ENCODE results near the gene DNASE1L1.

Gene DNASE1L1

GRCh38 chrX:154448484-154448883, 39.4 kb upstream of the DNASE1L1 start:
- H3K4me3 ChIP-seq (ENCODE audit: insufficient read length, low read depth), result no peak overlapping the region
- no peaks in the 10 kb centered on the region for H3K4me1 ChIP-seq (ENCODE audit: insufficient read depth, insufficient read length)
- no peak for DNase-seq (ENCODE audit: low read depth, low spot score)
- H3K36me3 ChIP-seq (ENCODE audit: insufficient read depth, insufficient read length, low read length), result peaks cover 43% of the 10 kb centered on the region
- no peak for TF ChIP-seq ZNF274 (IDR thresholded peaks at IDR 0.05; ENCODE audit: low read depth, low read length)
- H3K9ac ChIP-seq (ENCODE audit: insufficient read length, low read depth), result no peak overlapping the region
- H3K9me3 ChIP-seq (ENCODE audit: insufficient read depth, low read length), result no peaks in the 10 kb centered on the region
- no peaks in the 10 kb centered on the region for H3K27me3 ChIP-seq (ENCODE audit: insufficient read depth, insufficient read length)

GRCh38 chrX:154446430-154446829, 37.4 kb upstream of the DNASE1L1 start:
- DNase-seq (ENCODE audit: low read depth, low spot score), result no peak
- no peaks in the 10 kb centered on the region for H3K27me3 ChIP-seq (ENCODE audit: insufficient read depth, insufficient read length)

GRCh38 chrX:154445776-154446175, 36.7 kb upstream of the DNASE1L1 start:
- H3K4me3 ChIP-seq (ENCODE audit: insufficient read length, low read depth), result no peak overlapping the region
- TF ChIP-seq YY1 (IDR thresholded peaks at IDR 0.05; ENCODE audit: insufficient read depth, insufficient read length) (no peak), ZNF274 (IDR thresholded peaks at IDR 0.05; ENCODE audit: low read depth, low read length) (no peak), SUZ12 (IDR thresholded peaks at IDR 0.05; ENCODE audit: extremely low read depth, insufficient read depth, insufficient read length) (no peak)
- H3K36me3 ChIP-seq (ENCODE audit: insufficient read depth, insufficient read length, low read length), result peaks cover 57% of the 10 kb centered on the region
- H3K4me1 ChIP-seq (ENCODE audit: insufficient read depth, insufficient read length), result no peaks in the 10 kb centered on the region
- no peaks in the 10 kb centered on the region for H3K27me3 ChIP-seq (ENCODE audit: insufficient read depth, insufficient read length)
- H3K9me3 ChIP-seq (ENCODE audit: insufficient read depth, low read length), result no peaks in the 10 kb centered on the region
- DNase-seq (ENCODE audit: low read depth, low spot score), result no peak
- H3K9ac ChIP-seq (ENCODE audit: insufficient read length, low read depth), result no peak overlapping the region

More at GRCh38 chrX:154446430-154446829, 37.4 kb upstream of the DNASE1L1 start:
- no peaks in the 10 kb centered on the region for H3K4me1 ChIP-seq (ENCODE audit: insufficient read depth, insufficient read length)
- H3K4me3 ChIP-seq (ENCODE audit: insufficient read length, low read depth), result no peak overlapping the region
- TF ChIP-seq ZNF274 (IDR thresholded peaks at IDR 0.05; ENCODE audit: low read depth, low read length) (no peak), SUZ12 (IDR thresholded peaks at IDR 0.05; ENCODE audit: extremely low read depth, insufficient read depth, insufficient read length) (no peak), YY1 (IDR thresholded peaks at IDR 0.05; ENCODE audit: insufficient read depth, insufficient read length) (no peak)
- H3K9ac ChIP-seq (ENCODE audit: insufficient read length, low read depth), result no peak overlapping the region
- no peaks in the 10 kb centered on the region for H3K9me3 ChIP-seq (ENCODE audit: insufficient read depth, low read length)
- H3K36me3 ChIP-seq (ENCODE audit: insufficient read depth, insufficient read length, low read length), result peaks cover 54% of the 10 kb centered on the region

GRCh38 chrX:154444755-154445246, 35.7 kb upstream of the DNASE1L1 start:
- Histone ChIP-seq H3K27me3 (ENCODE audit: insufficient read depth, insufficient read length) (no peaks in the 10 kb centered on the region), H3K36me3 (ENCODE audit: insufficient read depth, insufficient read length, low read length) (peaks cover 59% of the 10 kb centered on the region), H3K4me3 (ENCODE audit: insufficient read length, low read depth) (peak overlapping the region; percentile 28), H3K9me3 (ENCODE audit: insufficient read depth, low read length) (no peaks in the 10 kb centered on the region), H3K4me1 (ENCODE audit: insufficient read depth, insufficient read length) (no peaks in the 10 kb centered on the region), H3K9ac (ENCODE audit: insufficient read length, low read depth) (peak overlapping the region; percentile 80)
- no peak for TF ChIP-seq YY1 (IDR thresholded peaks at IDR 0.05; ENCODE audit: insufficient read depth, insufficient read length)
- no peak for TF ChIP-seq ZNF274 (IDR thresholded peaks at IDR 0.05; ENCODE audit: low read depth, low read length)
- TF ChIP-seq SUZ12 (IDR thresholded peaks at IDR 0.05; ENCODE audit: extremely low read depth, insufficient read depth, insufficient read length), result no peak
- DNase-seq (ENCODE audit: low read depth, low spot score), result no peak

GRCh38 chrX:154443992-154444754, 35.1 kb upstream of the DNASE1L1 start, which contains the start of gene FAM50A:
Gene FAM50A, plus strand, starts transcription at chrX:154444141. Its CDS starts 95 bp downstream, at chrX:154444236.
- DNase-seq (ENCODE audit: low read depth, low spot score), result no peak
- Histone ChIP-seq H3K4me1 (ENCODE audit: insufficient read depth, insufficient read length) (no peaks in the 10 kb centered on the region), H3K9me3 (ENCODE audit: insufficient read depth, low read length) (no peaks in the 10 kb centered on the region), H3K4me3 (ENCODE audit: insufficient read length, low read depth) (peak within 1 kb of the TSS; percentile 28), H3K36me3 (ENCODE audit: insufficient read depth, insufficient read length, low read length) (peaks cover 58% of the 10 kb centered on the region), H3K9ac (ENCODE audit: insufficient read length, low read depth) (peak within 1 kb of the TSS; percentile 80), H3K27me3 (ENCODE audit: insufficient read depth, insufficient read length) (no peaks in the 10 kb centered on the region)
- TF ChIP-seq SUZ12 (IDR thresholded peaks at IDR 0.05; ENCODE audit: extremely low read depth, insufficient read depth, insufficient read length), result no peak
- TF ChIP-seq ZNF274 (IDR thresholded peaks at IDR 0.05; ENCODE audit: low read depth, low read length), result no peak
- TF ChIP-seq YY1 (IDR thresholded peaks at IDR 0.05; ENCODE audit: insufficient read depth, insufficient read length), result no peak

- Histone ChIP-seq H3K27me3 (ENCODE audit: insufficient read depth, insufficient read length) (no peaks in the 10 kb centered on the region), H3K4me1 (ENCODE audit: insufficient read depth, insufficient read length) (no peaks in the 10 kb centered on the region), H3K9ac (ENCODE audit: insufficient read length, low read depth) (peak overlapping the region; percentile 10), H3K9me3 (ENCODE audit: insufficient read depth, low read length) (no peaks in the 10 kb centered on the region), H3K36me3 (ENCODE audit: insufficient read depth, insufficient read length, low read length) (peaks cover 58% of the 10 kb centered on the region), H3K4me3 (ENCODE audit: insufficient read length, low read depth) (no peak overlapping the region)
- no peak for DNase-seq (ENCODE audit: low read depth, low spot score)
- TF ChIP-seq YY1 (IDR thresholded peaks at IDR 0.05; ENCODE audit: insufficient read depth, insufficient read length) (no peak), SUZ12 (IDR thresholded peaks at IDR 0.05; ENCODE audit: extremely low read depth, insufficient read depth, insufficient read length) (no peak), ZNF274 (IDR thresholded peaks at IDR 0.05; ENCODE audit: low read depth, low read length) (no peak)
These were observed 34.4 kb upstream of the DNASE1L1 start for GRCh38 chrX:154443479-154443910.

- TF ChIP-seq ZNF274 (IDR thresholded peaks at IDR 0.05; ENCODE audit: low read depth, low read length) (no peak), YY1 (IDR thresholded peaks at IDR 0.05; ENCODE audit: insufficient read depth, insufficient read length) (no peak), SUZ12 (IDR thresholded peaks at IDR 0.05; ENCODE audit: extremely low read depth, insufficient read depth, insufficient read length) (no peak)
- Histone ChIP-seq H3K27me3 (ENCODE audit: insufficient read depth, insufficient read length) (no peaks in the 10 kb centered on the region), H3K4me1 (ENCODE audit: insufficient read depth, insufficient read length) (no peaks in the 10 kb centered on the region), H3K4me3 (ENCODE audit: insufficient read length, low read depth) (no peak overlapping the region), H3K9ac (ENCODE audit: insufficient read length, low read depth) (no peak overlapping the region), H3K9me3 (ENCODE audit: insufficient read depth, low read length) (no peaks in the 10 kb centered on the region), H3K36me3 (ENCODE audit: insufficient read depth, insufficient read length, low read length) (peaks cover 58% of the 10 kb centered on the region)
- no peak for DNase-seq (ENCODE audit: low read depth, low spot score)
These were observed 33.1 kb upstream of the DNASE1L1 start for GRCh38 chrX:154441984-154442707.
